CD14-positive monocyte (primary cell): ENCODE results near the gene SLC38A9. TPM values are rescaled to one million over a fixed set of nuclear protein-coding genes. Genes with fewer than 3 reads are reported as not detected.
A peak's percentile ranks its signal among the peaks of the same experiment; 100 is the strongest.

ENCODE experiments used
- DNase-seq, 3 donors: peaks; one replicate each; pipeline ENCODE4 v3.0.0-alpha.2; 2011 to 2022
- H2AFZ ChIP-seq: 2 replicates; pipeline ENCODE4 v1.6.0; 2012; ENCODE audit warnings: mild to moderate bottlenecking, low read depth, low read length, inconsistent platforms; ENCODE audit not compliant: insufficient read depth, poor library complexity, severe bottlenecking
- H3K27ac ChIP-seq, 2 donors: 1 replicate in 1 of 2; 2 replicates in 1 of 2; pipeline ENCODE4 v1.5.1; 2012 to 2013; ENCODE audit warnings: low read length in 2 of 2, control low read depth in 1 of 2, inconsistent platforms in 1 of 2, low read depth in 1 of 2, mild to moderate bottlenecking in 1 of 2
- H3K27me3 ChIP-seq, 2 donors: one replicate each; pipeline versions ENCODE4 v1.6.0 to v1.6.1; 2011 to 2013; ENCODE audit warnings: low read length in 2 of 2; ENCODE audit not compliant: control insufficient read depth in 2 of 2, insufficient read depth in 2 of 2
- H3K36me3 ChIP-seq, 2 donors: replicated peaks in 1 of 2; 1 replicate in 1 of 2; 2 replicates in 1 of 2; pipeline versions ENCODE4 v1.5.1 to v1.6.1; 2012 to 2013; ENCODE audit warnings: low read length in 2 of 2, control low read depth in 1 of 2, inconsistent platforms in 1 of 2, mild to moderate bottlenecking in 1 of 2; ENCODE audit not compliant: insufficient read depth in 2 of 2, control insufficient read depth in 1 of 2
- H3K4me1 ChIP-seq, 2 donors: 1 replicate in 1 of 2; 2 replicates in 1 of 2; pipeline versions ENCODE4 v1.5.1 to v1.6.1; 2012 to 2013; ENCODE audit warnings: low read length in 2 of 2, control low read depth in 1 of 2, inconsistent platforms in 1 of 2, mild to moderate bottlenecking in 1 of 2, moderate library complexity in 1 of 2; ENCODE audit not compliant: insufficient read depth in 2 of 2, control insufficient read depth in 1 of 2
- H3K4me2 ChIP-seq: replicated peaks from 2 replicates; pipeline ENCODE3; 2012; ENCODE audit warnings: low read length, moderate library complexity, mild to moderate bottlenecking; ENCODE audit not compliant: poor library complexity, severe bottlenecking; ENCODE audit errors: extremely low read depth
- H3K4me3 ChIP-seq, 3 experiments: fragments of 200-600 bp in 1 of 3; sonication (generic) in 1 of 3; replicated peaks in 1 of 3; 1 replicate in 2 of 3; 2 replicates in 1 of 3; pipeline ENCODE4 v1.5.1; 2011 to 2013; ENCODE audit warnings: low read length in 3 of 3, mild to moderate bottlenecking in 3 of 3, control low read depth in 2 of 3, low read depth in 2 of 3, inconsistent platforms in 1 of 3, moderate library complexity in 1 of 3
- H3K79me2 ChIP-seq: 2 replicates; pipeline ENCODE4 v1.6.0; 2012; ENCODE audit warnings: mild to moderate bottlenecking, control low read depth, inconsistent platforms, low read length, moderate library complexity; ENCODE audit not compliant: insufficient read depth
- H3K9ac ChIP-seq: 2 replicates; pipeline ENCODE4 v1.6.0; 2017; ENCODE audit warnings: low read length, mild to moderate bottlenecking; ENCODE audit not compliant: insufficient read depth, poor library complexity, severe bottlenecking
- H3K9me3 ChIP-seq, 2 donors: replicated peaks in 1 of 2; 1 replicate in 1 of 2; 2 replicates in 1 of 2; pipeline versions ENCODE4 v1.5.1 to v1.6.1; 2012 to 2013; ENCODE audit warnings: low read length in 2 of 2, control low read depth in 1 of 2; ENCODE audit not compliant: control insufficient read depth in 1 of 2, insufficient read depth in 1 of 2
- H4K20me1 ChIP-seq: 2 replicates; pipeline ENCODE4 v1.6.0; 2012; ENCODE audit warnings: mild to moderate bottlenecking, low read length, control low read depth, moderate library complexity; ENCODE audit not compliant: insufficient read depth
- H3K27ac Mint-ChIP-seq, 7 donors: one replicate each; pipeline ENCODE4 v1.8.0; 2020; ENCODE audit warnings: mild to moderate bottlenecking in 7 of 7, mixed read lengths in 7 of 7, moderate library complexity in 6 of 7, inconsistent platforms in 2 of 7
- H3K27me3 Mint-ChIP-seq, 3 donors: one replicate each; pipeline ENCODE4 v1.8.0; 2021 to 2022; ENCODE audit warnings: low read depth in 3 of 3, mild to moderate bottlenecking in 3 of 3, mixed read lengths in 3 of 3, moderate library complexity in 3 of 3, inconsistent platforms in 1 of 3
- H3K36me3 Mint-ChIP-seq, 2 donors: one replicate each; pipeline ENCODE4 v1.8.0; 2020; ENCODE audit warnings: mixed read lengths in 2 of 2, inconsistent platforms in 1 of 2, mild to moderate bottlenecking in 1 of 2
- H3K4me1 Mint-ChIP-seq: one replicate; pipeline ENCODE4 v1.8.0; 2020; ENCODE audit warnings: mild to moderate bottlenecking, mixed read lengths
- H3K4me3 Mint-ChIP-seq, 2 donors: one replicate each; pipeline ENCODE4 v1.8.0; 2020; ENCODE audit warnings: mild to moderate bottlenecking in 2 of 2, mixed read lengths in 2 of 2, moderate library complexity in 1 of 2
- H3K9me3 Mint-ChIP-seq, 7 donors: one replicate each; pipeline ENCODE4 v1.8.0; 2020 to 2022; ENCODE audit warnings: mixed read lengths in 7 of 7, mild to moderate bottlenecking in 6 of 7, moderate library complexity in 6 of 7, inconsistent platforms in 2 of 7
- CTCF ChIP-seq: fragments of 200-600 bp; IDR thresholded peaks from one replicate; pipeline ENCODE4 v1.8.0; 2022; ENCODE audit warnings: antibody characterized with exemption, mild to moderate bottlenecking
- WGBS: methylation state at CpG from one replicate; pipeline ENCODE4 v1.1.5; 2013; ENCODE audit warnings: missing lambda C conversion rate; ENCODE audit not compliant: insufficient coverage; 5-methylcytosine and 5-hydroxymethylcytosine counted together
- intact Hi-C, 2 donors: fragments of 100-400 bp; cut with micrococcal nuclease; formaldehyde crosslinking; loops; one replicate each; pipeline versions ENCODE4 v1.15.0 to v1.15.1; 2023
- polyA plus RNA-seq, 3 donors: library from polyadenylated mRNA; depleted of rRNA in 1 of 3; unstranded in 2 of 3; stranded (reverse) in 1 of 3; fragments of 300-500 nt in 2 of 3; fragments of >200 nt in 1 of 3; fragmentation: Illumina TruSeq in 2 of 3; gene quantifications; 1 replicate in 2 of 3; 2 replicates in 1 of 3; pipeline ENCODE4 v1.2.3, GENCODE V29; 2012 to 2021

The SLC38A9 gene
- polyA plus RNA-seq, 3 donors: 10.7 to 15.2 (median 14.1) TPM

GRCh38 chr5:55665065-55665464 lies 47.1 kb downstream of the SLC38A9 start:
- Histone ChIP-seq H3K79me2 (no peaks in the 10 kb centered on the region), H3K27me3 (no peaks in the 10 kb centered on the region), H2AFZ (no peak overlapping the region), H3K4me3 (no peak overlapping the region), H3K4me1 (no peaks in the 10 kb centered on the region), H3K36me3 (peaks cover 44 to 49% of the 10 kb centered on the region in 2 donors), H3K27ac (no peak overlapping the region), H4K20me1 (no peaks in the 10 kb centered on the region), H3K4me2 (no peak overlapping the region), H3K9me3 (no peaks in the 10 kb centered on the region), H3K9ac (no peak overlapping the region)
- Mint-ChIP-seq H3K4me3 (no peak overlapping the region), H3K4me1 (no peaks in the 10 kb centered on the region), H3K9me3 (peaks cover 0 to 2% (median 0%) of the 10 kb centered on the region in 7 donors), H3K27ac (peak overlapping the region in 1 of 7 donors; percentile 25), H3K36me3 (peaks cover 37 to 69% of the 10 kb centered on the region in 2 donors), H3K27me3 (no peaks in the 10 kb centered on the region)
- DNase-seq: no peak
- TF ChIP-seq CTCF: no peak
- intact Hi-C loops: no loop called here
- 100% methylated on average over 5 of the region's 8 CpGs for WGBS

GRCh38 chr5:55657443-55657842 lies 54.7 kb downstream of the SLC38A9 start:
- intact Hi-C loops: no loop called here
- no peak overlapping the region for H3K4me3 ChIP-seq

More at GRCh38 chr5:55657443-55657842, 54.7 kb downstream of the SLC38A9 start:
- H4K20me1 ChIP-seq: no peaks in the 10 kb centered on the region
- Mint-ChIP-seq H3K27ac (no peak overlapping the region), H3K27me3 (peaks cover 0 to 2% (median 2%) of the 10 kb centered on the region in 3 donors), H3K4me1 (no peaks in the 10 kb centered on the region), H3K9me3 (no peaks in the 10 kb centered on the region), H3K4me3 (no peak overlapping the region), H3K36me3 (peaks cover 41 to 58% of the 10 kb centered on the region in 2 donors)
- no peak overlapping the region for H3K4me2 ChIP-seq
- no CpG with 5 or more reads among the region's 2 CpGs for WGBS
- no peak overlapping the region for H3K27ac ChIP-seq
- no peaks in the 10 kb centered on the region for H3K79me2 ChIP-seq
- no peaks in the 10 kb centered on the region for H3K9me3 ChIP-seq
- no peak for TF ChIP-seq CTCF
- H3K9ac ChIP-seq: no peak overlapping the region
- H3K27me3 ChIP-seq: no peaks in the 10 kb centered on the region
- H3K4me1 ChIP-seq: no peaks in the 10 kb centered on the region
- DNase-seq: no peak
- H3K36me3 ChIP-seq: peaks cover 29 to 48% of the 10 kb centered on the region in 2 donors
- no peak overlapping the region for H2AFZ ChIP-seq
